H4 (cell line): ENCODE data around the gene ANKRD13D. TPM values are rescaled to one million over a fixed set of nuclear protein-coding genes. Genes with fewer than 3 reads are reported as not detected.
"Not testable (repeated sequence)": the region's sequence is repeated elsewhere in the genome, so short reads cannot be mapped to it uniquely, and the experiment has no call there.

Experiments
- DNase-seq: peaks from one replicate; pipeline ENCODE4 v3.0.0-alpha.2; 2015; ENCODE audit warnings: low spot score
- total RNA-seq: library from RNA; depleted of rRNA; stranded (reverse); fragments of >200 nt; shearing (Covaris generic); gene quantifications from 2 replicates; pipeline ENCODE4 v1.2.3, GENCODE V29; 2014

Gene ANKRD13D
- total RNA-seq, 1 experiment from 2014 or later: 5.6 TPM

DNA sequence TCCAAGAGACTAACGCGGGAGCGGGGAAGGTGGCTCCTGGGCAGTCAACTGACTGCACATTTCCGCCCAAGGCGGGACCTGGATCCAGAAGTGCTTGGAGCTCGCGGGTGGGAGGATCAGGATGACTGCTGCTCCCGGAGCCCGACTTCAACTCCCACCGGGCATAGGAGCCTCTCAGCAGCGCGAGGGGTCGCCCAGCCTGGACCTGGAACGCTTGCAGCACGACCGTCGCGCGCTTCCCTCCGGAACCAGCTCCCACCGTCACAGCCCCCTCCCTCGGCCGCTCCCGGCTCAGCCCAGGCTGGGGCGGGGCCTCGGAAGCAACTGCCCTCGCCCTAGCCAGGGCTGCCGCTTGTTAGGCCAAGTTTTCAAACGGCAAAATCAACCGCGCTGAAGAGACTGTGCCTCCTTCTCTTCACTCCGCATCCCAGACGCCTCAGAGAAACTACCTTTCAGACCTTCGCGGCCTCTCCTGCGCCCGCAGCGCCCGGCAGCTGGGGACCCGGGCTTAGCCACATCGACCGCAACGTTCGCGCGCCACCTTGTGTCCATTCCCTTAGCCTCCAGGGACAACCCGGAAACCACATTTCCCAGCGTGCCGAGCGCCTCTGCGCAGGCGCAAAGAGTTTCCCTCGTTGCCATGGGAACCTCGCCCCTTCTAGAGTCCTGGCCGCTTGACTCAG lies 28.2 kb downstream of the ANKRD13D start:
- DNase-seq: peak; percentile 93

DNA sequence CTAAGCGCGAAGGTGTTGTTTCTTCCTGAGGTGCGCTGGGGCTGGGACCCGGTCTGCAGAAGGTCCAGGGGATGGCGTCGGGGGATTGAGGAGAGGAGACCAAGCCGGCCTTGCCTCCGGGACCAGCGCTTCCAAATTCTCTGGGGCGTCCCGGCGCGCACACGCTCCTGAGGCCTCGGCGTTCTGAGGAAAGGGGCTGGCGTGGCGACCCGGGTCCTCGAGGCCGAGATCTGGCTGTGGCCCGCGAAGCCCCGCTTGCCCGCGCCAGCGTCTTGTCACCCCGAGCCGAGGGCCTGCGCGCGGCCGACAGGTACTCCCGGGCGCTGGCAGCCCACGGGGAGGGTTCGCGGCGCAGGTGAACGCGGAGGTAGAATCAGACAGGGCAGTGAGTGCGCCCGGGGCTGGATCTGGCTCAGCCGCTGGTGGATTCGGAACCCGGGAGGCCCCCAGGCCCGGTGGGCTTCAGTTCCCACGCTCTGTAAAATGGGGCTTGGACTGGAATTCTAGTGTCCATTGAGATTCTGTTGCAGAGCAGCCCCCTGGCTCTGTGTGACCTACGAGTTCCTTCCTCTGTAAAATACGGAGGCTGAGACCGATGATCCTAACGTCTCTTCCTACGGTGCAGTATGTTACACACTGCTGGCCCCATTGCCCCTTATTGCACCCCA lies 28.9 kb downstream of the ANKRD13D start:
- no peak for DNase-seq

DNA sequence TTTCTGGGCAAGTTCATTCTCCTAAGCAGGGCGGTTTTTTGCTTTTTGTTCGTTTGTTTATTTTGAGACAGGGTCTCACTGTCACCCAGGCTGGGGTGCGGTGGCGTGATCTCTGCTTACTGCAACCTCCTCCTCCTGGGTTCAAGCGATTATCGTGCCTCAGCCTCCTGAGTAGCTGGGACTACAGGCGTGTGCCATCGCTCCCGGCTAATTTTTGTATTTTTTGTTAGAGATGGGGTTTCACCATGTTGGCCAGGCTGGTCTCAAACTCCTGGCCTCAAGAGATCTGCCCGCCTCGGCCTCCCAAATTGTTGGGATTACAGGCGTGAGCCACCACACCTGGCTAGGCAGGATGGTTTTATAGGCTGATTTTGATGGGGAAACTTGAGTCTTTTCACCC lies 29.8 kb downstream of the ANKRD13D start:
- not testable (repeated sequence) for DNase-seq

DNA sequence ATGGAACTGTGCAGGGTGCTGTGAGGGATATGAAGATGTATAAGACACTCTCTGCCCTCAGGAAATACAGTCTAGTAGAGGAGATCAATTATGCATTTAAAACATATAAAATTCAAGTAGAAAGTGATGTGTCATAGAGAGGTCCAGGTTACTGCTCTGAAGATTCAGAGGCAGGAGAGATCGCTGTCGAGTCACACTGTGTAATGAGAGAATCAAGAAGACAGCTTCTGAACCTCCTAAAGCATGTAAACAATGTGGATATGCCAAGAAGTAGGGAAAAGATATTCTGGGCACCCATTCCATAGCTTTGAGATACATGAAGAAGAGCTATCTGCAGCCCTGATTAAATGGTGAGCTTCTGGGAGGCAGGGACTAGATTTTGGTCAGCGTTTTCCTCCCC lies 30.9 kb downstream of the ANKRD13D start:
- DNase-seq: no peak

DNA sequence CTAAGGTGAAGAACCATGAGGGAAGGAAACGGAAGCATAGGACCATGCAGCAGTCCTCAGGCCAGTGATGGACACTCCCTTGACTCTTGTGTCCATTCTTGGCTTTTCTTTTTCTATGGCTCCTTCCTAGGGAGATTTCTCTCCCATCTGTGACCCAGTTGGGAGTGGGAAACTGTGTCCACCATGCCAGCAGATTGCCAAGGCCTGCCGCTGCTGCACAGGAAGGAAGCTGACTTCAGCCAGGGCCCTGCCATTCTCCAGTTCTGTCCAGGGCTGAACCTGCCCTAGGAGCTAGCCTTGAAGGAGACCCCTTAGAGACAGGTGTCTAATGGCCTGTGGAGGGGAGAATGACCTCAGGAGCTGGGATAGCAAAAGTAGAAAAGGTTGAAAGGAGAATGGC lies 31.6 kb downstream of the ANKRD13D start:
- DNase-seq: no peak

DNA sequence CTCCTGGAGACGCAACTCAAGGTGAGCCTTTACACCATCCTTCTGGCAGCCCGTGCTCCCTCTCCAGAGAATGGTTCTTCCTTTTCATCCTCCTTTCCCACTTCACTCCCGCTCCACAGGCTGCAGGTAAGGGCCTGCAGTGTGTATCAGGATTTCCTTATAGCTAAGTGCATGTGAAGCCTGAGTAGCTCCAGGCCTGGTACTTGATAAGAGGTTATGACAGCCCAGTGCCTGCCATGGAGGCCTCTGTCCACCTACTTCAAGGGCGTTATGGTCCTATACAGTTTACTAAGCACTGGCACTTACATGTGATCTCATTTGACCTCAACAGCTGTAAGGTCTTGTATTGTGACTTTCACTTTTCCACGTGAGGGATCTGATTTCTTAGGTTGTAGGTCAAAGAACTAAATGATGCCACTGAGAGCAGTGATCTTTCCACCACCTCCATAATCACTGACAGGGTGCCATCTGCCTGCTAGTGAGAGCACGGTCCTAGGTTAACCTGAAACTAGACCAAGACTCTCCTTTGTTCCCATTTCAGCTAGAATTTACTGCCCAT lies 32.3 kb downstream of the ANKRD13D start:
- DNase-seq: no peak

DNA sequence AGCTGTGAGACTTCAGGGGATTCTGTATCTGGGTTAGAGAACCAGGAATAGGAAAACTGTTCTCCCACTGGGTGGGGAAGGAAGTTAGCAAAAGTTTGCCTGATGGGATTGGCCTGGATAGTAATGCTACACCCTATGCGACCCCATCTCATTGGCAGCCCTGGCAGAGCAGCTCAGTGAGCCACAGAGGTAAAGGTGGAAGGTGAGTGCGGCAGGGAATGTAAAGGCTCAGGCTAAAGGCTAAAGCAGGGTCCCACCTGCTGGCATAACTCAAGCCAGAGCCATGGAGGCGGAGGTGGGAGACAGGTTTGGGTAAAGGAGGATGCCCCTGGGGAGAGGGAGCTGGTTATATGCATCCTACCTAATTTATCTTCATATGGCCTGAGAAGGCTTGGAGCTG lies 32.9 kb downstream of the ANKRD13D start:
- no peak for DNase-seq

DNA sequence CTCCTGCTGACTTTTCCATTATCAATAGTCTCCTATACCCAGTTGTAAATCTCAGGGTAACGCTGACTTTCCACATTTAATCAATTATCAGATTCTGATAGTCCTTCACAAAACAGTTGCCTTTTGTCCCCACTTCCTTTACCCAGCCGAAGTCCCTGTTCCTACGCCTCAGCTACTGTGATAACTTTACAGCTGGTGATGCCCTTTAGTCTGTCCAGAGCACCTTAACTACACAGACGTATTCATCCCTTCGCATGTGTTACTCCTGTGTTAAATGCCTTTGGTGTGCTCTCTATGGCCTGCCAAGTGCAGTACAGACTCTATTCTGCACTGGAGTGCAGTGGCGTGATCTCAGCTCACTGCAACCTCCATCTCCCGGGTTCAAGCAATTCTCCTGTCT lies 34.4 kb downstream of the ANKRD13D start:
- no peak for DNase-seq

DNA sequence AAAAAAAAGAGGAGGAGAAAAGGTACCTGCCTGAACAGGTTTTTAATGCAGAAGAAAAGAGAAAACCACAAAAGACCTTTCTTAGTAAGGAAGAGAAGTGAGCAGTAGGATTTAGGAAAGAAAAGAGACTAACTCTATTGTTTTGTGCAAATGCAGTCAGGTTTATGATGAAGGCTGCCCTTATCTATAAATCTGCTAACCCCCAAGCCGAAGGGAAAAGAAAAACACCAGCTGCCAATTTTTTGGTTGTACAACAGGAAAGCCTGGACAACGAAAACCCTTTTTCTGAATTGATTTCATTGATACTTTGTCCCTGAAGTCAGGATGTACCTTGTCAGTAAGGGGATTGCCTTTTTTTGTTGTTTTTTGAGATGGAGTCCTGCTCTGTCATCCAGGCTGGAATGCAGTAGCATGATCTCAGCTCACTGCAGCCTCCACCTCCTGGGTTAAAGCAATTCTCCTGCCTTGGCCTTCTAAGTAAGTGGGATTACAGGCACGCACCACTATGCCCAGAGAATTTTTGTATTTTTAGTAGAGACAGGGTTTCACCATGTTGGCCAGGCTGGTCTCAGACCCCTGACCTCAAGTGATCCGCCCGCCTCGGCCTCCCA lies 43.1 kb downstream of the ANKRD13D start:
- DNase-seq: no peak

DNA sequence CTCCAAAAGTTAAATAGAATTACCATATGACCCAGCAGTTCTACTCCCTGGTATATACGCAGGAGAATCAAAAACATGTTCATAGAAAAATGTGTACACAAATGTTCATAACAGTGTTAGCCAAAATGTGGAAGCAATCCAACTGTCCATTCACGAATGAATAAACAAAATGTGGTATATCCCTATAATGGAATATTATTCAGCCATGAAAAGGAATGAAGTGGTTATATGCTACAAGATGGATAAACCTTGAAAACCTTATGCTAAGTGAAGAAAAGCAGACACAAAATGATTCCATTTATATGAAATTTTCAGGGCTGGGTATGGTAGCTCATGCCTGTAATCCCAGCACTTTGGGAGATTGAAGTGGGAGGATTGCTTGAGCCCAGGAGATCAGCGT lies 48.2 kb downstream of the ANKRD13D start:
- no peak for DNase-seq

DNA sequence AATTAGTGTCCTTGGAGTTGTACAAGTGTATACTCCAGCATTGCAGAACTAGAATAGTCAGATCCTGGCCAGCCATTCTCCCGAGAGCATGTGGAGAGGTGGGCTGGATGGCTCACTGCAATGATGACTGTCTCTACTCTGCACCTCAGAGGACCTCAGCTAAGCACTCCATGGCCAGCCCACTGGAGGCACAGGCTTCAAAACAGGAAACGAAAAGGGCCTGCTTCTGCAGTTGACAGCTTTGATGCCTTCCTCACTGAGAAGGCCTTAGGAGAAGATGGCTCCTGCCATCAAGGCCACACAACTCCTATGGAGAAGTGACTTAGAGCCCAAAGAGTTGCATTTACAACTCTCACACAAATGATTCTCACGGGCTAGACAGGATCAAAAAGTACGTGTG lies 55.2 kb downstream of the ANKRD13D start:
- no peak for DNase-seq

DNA sequence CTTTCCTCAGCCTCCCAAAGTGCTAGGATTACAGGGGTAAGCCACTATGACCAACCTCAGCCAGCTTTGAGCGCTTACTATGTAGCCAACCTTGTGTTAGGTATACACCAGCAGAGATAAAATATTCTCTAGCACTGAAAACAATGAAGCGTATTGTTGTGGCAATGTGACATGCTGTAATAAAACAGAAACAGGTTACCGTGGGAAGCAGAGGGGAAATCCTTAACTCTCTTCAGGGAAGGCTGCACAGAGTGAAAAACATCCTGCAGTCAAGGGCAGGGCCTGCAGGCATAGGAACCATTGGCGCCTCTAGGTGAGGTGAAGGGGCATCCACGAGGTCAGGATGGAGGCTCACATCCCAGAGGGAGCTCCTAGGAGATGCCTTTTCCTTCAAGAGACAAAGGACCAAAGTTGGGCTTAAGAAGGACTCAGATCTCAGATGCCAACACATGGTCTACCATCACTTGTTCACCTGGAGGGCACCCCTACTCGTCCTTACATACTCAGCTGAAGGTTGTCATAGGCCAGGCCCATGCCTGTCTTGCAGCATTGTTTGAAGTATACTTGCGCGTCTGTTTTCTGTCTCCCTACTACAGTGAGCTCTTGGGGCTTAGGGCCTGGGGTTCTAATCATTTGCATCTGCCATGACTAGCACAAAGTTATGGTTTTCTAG lies 56.3 kb downstream of the ANKRD13D start:
- no peak for DNase-seq

DNA sequence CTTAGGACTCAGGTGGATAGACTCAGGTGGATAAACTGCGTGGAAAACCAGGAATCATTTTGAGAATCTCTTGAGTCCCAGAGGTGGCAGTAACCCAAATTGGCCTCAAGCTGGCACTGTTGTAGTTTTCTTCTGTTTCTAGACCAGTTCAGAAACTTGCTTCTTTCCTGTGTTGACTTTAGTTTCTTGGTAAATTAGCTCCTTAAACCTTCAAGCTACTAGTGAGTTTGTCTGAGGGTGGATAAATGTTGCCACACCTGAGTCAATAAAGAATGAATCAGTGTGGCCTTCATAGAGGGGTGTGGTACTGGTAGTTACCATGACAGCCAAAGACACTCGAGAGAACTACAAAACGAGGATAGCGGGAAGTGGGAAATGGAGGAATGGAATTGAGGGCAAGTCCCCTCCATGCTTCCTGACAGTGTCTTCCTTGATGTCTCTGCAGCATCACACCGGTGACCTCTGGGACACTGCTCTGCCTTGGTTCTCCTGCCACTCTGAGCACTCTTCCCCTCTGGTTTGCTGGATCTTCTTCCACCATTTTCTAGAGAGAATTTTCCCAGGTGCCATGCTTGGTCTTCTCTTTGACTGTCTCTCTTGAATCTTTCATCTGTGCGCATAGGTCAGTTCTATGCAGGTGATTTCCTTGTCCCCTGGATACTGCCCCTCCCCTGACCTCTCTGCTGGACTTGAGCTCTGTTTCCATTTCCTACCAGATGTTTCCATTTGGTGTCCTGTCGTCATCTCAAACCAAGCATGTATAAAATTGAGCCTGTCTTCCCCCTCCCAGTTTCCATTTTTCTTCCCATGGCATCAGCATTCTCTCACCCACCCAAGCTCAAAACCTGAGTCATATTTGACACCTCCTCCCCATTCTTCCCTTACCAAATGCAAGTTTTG lies 57.1 kb downstream of the ANKRD13D start:
- DNase-seq: peak; percentile 59

DNA sequence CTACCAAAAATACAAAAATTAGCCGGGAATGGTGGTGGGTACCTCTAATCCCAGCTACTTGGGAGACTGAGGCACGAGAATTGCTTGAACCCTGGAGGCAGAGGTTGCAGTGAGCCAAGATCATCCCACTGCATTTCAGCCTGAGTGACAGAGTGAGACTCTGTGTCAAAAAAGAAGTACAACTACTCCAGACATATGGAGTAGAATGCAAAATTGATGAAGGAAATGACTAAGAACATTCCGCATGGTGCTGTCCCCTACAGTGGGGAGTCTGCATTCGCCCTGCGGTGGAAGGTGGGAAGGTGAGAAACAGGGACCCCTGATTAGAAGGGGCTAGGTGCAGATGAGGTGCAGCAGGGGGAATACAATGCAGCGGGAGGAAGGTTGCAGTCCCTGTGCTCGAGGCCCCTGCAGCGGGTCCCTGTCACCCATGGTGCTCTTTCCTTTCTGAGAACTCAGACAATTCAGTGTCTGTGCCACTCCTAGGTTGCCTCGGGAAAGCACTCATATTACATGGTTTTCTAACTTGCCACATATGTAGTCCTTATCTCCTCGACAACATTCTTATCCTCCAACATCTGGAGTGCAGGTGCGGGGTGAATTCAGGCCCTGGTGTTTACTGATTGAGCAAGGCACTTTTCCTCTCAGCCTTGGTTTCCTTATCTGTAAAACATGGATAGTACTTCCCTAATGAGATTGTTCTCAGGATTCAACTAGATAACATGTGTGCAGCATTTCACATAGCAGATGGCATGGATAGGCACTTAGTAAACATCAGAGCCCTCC lies 59.1 kb downstream of the ANKRD13D start:
- no peak for DNase-seq

DNA sequence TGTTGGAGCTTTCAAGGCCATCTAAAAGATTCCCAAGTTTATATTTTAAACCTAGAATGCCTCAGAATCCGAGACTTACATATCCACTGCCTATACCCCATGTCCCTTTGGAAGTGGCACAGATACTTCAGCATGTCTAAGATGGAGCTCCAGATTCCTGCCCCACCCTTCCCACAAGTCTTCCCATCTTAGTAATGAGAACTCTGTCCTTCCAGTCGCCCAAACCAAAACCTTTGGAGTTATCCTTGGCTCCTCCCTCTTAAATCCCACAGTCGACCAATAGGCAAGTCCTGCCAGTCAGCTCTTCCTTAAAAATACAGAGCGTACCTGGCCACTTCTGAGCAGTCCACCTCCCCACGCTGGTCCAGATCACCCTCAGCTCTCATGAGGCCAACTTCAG lies 59.9 kb downstream of the ANKRD13D start:
- no peak for DNase-seq

DNA sequence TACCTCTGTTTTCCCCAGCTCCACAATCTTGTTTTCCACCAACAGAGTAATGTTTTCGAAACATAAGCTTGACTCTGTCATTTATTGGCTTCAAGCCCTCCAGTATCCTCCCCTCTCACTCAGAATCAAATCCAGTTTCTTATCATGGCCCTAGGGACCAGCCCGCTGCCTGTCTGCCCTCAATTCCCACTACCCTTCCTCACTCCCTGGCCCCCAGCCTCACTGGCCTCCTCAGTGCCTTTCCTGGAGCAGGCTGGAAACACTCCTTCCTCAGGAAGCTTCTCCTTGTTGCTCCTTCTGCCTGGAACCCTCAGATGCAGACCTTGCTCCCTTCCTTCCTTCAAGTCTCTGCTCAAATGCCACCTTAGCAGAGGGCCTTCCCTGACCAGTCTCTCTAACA lies 60.4 kb downstream of the ANKRD13D start:
- DNase-seq: no peak

DNA sequence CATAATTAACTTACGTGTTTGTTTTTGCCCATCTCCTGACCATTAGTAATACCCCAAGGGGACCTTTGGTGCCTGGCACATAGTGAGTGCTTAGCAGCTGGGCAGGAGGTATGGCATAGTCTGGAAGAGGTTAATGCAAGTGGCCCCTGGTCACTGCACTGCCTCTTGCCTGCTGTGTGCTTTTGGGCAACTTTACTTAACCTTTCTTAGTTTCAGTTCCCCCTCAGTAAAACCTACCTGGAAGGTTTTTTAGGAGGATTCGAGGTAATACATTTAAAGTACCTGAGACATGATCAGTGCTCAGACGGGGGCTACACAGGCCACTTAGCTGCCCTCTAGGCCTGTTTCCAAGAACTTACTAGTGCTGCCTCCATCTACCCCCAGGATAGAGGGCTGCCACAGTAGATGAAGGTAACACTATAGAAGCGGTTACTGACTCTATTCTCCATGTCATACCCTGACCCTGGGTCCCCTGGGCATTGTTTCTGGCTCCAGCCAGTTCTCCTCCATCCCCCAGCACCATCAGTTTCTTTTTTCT lies 60.9 kb downstream of the ANKRD13D start:
- no peak for DNase-seq

DNA sequence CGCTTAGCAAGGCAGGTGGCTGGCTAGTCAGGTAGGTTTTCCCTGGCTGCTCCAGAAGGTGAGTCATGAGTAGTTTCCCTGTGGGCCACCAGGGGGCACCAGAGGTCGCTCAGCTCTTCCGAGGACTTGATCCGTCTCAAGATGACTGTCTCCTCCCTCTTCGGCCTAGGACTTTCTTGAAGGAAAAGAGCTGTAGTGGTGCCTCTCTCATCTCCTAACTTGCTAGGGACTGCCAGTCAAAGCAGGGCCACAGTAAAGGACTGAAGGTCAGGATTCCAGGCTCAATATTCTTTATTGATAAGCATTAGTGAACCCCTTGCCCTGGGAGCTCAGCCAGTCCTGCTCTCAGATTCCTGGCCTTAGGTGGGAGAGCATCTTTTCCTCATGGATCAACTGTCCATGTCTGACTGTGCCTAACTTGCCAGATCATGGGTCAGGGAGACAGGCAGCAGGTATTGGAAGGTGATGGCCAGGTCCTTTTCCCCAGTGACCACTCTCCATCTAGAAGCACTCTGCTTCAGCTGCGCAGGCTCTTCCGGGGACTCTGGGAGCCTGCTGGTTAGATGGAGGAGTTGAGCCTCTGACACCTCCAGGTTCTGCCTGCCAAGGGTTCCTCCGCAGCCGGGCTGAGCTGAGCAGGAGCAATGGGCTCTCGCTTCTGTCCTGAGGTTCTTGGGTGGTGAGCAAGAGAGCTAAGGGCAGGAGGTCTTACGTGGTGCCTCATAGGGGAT lies 62.3 kb downstream of the ANKRD13D start:
- peak; percentile 75 for DNase-seq
